Esophagus squamous epithelium (tissue), 4 donors: Measurements from ENCODE around the gene AK8.

Experiments used
- CTCF ChIP-seq, 6 experiments: fragments of 450-650 bp in 4 of 6; fragments of 200-600 bp in 2 of 6; sonication (generic) in 2 of 6; IDR thresholded peaks; one replicate each; pipeline ENCODE4 v1.5.1; 2016 to 2019; ENCODE audit warnings: antibody characterized with exemption in 6 of 6, mild to moderate bottlenecking in 4 of 6, moderate library complexity in 4 of 6
- POLR2A ChIP-seq, 4 donors: fragments of 450-650 bp; IDR thresholded peaks; one replicate each; pipeline ENCODE4 v1.6.1; 2017; ENCODE audit warnings: antibody characterized with exemption in 4 of 4, mild to moderate bottlenecking in 4 of 4, moderate library complexity in 3 of 4

DNA sequence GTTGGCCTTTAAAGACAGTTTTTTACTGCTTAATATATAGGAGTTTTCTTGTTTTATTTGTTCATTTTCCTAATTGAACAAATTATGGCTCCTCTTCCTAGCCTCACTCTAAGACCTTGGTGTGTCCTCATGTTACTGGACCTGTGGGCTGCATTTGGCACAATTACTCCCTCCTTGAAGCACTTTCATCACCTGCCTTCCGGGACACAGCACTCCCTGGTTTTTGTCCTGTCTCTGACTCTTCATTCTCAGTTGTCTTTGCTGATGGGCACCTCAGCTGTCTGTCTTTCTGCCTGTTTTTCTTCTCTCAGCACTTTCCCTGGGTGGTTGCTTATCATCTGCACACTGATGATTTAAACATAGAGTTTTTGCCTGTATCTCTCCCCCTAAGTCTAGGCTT, 194.2 kb downstream of the AK8 start:
- TF ChIP-seq POLR2A (IDR thresholded peaks at IDR 0.05) (no peak), CTCF (IDR thresholded peaks at IDR 0.05) (no peak)
